ENCODE results near the gene CCDC27. TPM values are rescaled to one million over a fixed set of nuclear protein-coding genes. Genes with fewer than 3 reads are reported as not detected.

CCDC27 gene
- total RNA-seq, 1 donor from 2014 or later = 0.24 TPM

DNA sequence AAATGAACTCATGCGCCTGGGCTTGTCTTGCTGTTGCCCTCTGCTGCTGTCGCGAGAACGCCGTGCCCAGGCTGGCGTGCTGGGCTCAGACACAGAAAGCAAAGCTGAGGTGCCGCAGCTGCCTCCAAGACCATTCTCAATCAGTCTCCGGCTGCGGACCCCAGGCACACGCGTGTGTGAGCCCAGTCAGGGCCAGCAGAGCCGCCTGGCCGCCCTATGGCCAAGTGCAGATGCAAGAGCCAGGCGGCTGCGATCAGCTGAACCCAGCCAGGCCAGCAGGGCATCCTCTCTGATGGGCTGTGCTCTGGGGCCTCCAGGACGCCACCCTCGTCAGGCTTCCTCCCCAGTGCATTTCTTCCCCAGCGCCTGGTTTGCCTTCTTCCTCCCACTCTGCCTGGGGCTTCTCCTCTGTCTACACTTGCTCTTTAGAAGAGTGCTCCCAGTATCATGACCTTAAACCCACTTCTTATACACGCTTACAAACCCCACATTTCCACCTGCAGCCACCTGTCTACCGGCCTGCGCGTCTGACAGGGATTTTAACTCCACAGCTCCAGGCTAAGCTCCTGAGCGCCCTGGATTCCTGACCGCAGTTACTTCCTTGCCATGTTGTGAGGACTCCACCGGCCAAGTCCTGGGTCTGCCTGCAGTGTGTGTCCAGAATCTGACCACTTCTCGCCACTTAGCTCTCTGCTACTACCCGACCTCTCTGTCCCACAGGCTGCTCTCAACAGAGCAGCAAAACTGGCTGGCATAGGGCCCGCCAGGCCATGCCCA is 65.8 kb downstream of the CCDC27 start:
- no peak for DNase-seq (ENCODE audit: low spot score)

- peak; percentile 56 for DNase-seq (ENCODE audit: low spot score)
These were observed 67.5 kb downstream of the CCDC27 start for GRCh38 chr1:3819771-3820200.

- DNase-seq (ENCODE audit: low spot score) = no peak
These were observed 68.1 kb downstream of the CCDC27 start for GRCh38 chr1:3820316-3820715.

GRCh38 chr1:3821004-3821403 is 68.8 kb downstream of the CCDC27 start:
- no peak for DNase-seq (ENCODE audit: low spot score)

Other genes starting within 250 kb of the CCDC27 start
- gene MEGF6, start 140.9 kb upstream of the CCDC27 start, total RNA-seq (ENCODE audit: insufficient read depth, low replicate concordance) = 45.3 TPM
- gene TPRG1L, start 127.4 kb upstream of the CCDC27 start, total RNA-seq (ENCODE audit: insufficient read depth, low replicate concordance) = 14.7 TPM
- 6.0 TPM for gene WRAP73, start 102.3 kb upstream of the CCDC27 start, total RNA-seq (ENCODE audit: insufficient read depth, low replicate concordance)
- gene TP73, start 99.9 kb upstream of the CCDC27 start, total RNA-seq (ENCODE audit: insufficient read depth, low replicate concordance) = not detected
- gene SMIM1, start 20.3 kb downstream of the CCDC27 start, total RNA-seq (ENCODE audit: insufficient read depth, low replicate concordance) = not detected
- 18.5 TPM for gene LRRC47, start 44.0 kb downstream of the CCDC27 start, total RNA-seq (ENCODE audit: insufficient read depth, low replicate concordance)
- gene CEP104, start 104.8 kb downstream of the CCDC27 start, total RNA-seq (ENCODE audit: insufficient read depth, low replicate concordance) = 61.9 TPM
- 15.2 TPM for gene DFFB, start 105.0 kb downstream of the CCDC27 start, total RNA-seq (ENCODE audit: insufficient read depth, low replicate concordance)
- gene C1orf174, start 147.8 kb downstream of the CCDC27 start, total RNA-seq (ENCODE audit: insufficient read depth, low replicate concordance) = 28.4 TPM